GM23338 (cell line): ENCODE data around the gene EXOC3L1. TPM values are rescaled to one million over a fixed set of nuclear protein-coding genes. Genes with fewer than 3 reads are reported as not detected.

Experiments used
- ATAC-seq: fragments of 200-7000 bp; cut with Tn5 transposase; 3 replicates; pipeline ENCODE4 v1.9.1; 2020
- DNase-seq: peaks from one replicate; pipeline ENCODE4 v3.0.0-alpha.2; 2015; ENCODE audit warnings: low spot score
- H2AFZ ChIP-seq: fragments of 200-600 bp; sonication (generic); 2 replicates; pipeline ENCODE4 v1.8.0; 2016; ENCODE audit warnings: antibody characterized with exemption, mild to moderate bottlenecking, moderate library complexity
- H3F3A ChIP-seq: fragments of 200-600 bp; sonication (generic); replicated peaks from 2 replicates; pipeline ENCODE4 v1.8.0; 2017; ENCODE audit warnings: antibody characterized with exemption, mixed run types, low read depth
- H3K27ac ChIP-seq: fragments of 200-600 bp; sonication (generic); 2 replicates; pipeline ENCODE4 v1.6.1; 2016; ENCODE audit warnings: low read depth
- H3K27me3 ChIP-seq: fragments of 200-600 bp; sonication (generic); 2 replicates; pipeline ENCODE4 v1.8.0; 2016; ENCODE audit warnings: mild to moderate bottlenecking, mixed run types, moderate library complexity; ENCODE audit not compliant: insufficient read depth
- H3K36me3 ChIP-seq: fragments of 200-600 bp; sonication (generic); 2 replicates; pipeline ENCODE4 v1.8.0; 2016; ENCODE audit warnings: mild to moderate bottlenecking; ENCODE audit not compliant: insufficient read depth
- H3K4me1 ChIP-seq: fragments of 200-600 bp; sonication (generic); 2 replicates; pipeline ENCODE4 v1.8.0; 2016; ENCODE audit warnings: mild to moderate bottlenecking, moderate library complexity; ENCODE audit not compliant: insufficient read depth
- H3K4me2 ChIP-seq: fragments of 200-600 bp; sonication (generic); 2 replicates; pipeline ENCODE4 v1.7.1; 2017; ENCODE audit warnings: mixed run types
- H3K4me3 ChIP-seq: fragments of 200-600 bp; sonication (generic); 2 replicates; pipeline ENCODE4 v1.6.1; 2016; ENCODE audit warnings: mixed run types
- H3K79me2 ChIP-seq: fragments of 200-600 bp; sonication (generic); replicated peaks from 2 replicates; pipeline ENCODE4 v1.8.0; 2017; ENCODE audit warnings: mild to moderate bottlenecking; ENCODE audit not compliant: insufficient read depth
- H3K9me2 ChIP-seq: fragments of 200-600 bp; sonication (generic); 2 replicates; pipeline ENCODE4 v1.8.0; 2017; ENCODE audit not compliant: insufficient read depth
- H4K20me1 ChIP-seq: fragments of 200-600 bp; sonication (generic); replicated peaks from 2 replicates; pipeline ENCODE4 v1.8.0; 2017; ENCODE audit warnings: mild to moderate bottlenecking; ENCODE audit not compliant: insufficient read depth
- H3K27ac Mint-ChIP-seq: 2 replicates; pipeline ENCODE4 v1.8.0; 2020; ENCODE audit warnings: inconsistent platforms, mild to moderate bottlenecking, moderate library complexity, mixed read lengths
- H3K27me3 Mint-ChIP-seq: 3 replicates; pipeline ENCODE4 v1.8.0; 2022; ENCODE audit warnings: low read depth, mild to moderate bottlenecking, moderate library complexity, mixed read lengths, inconsistent platforms; ENCODE audit not compliant: insufficient read depth, poor library complexity
- H3K36me3 Mint-ChIP-seq: 3 replicates; pipeline ENCODE4 v1.8.0; 2021; ENCODE audit warnings: low read depth, mild to moderate bottlenecking, inconsistent platforms, moderate library complexity, mixed read lengths
- H3K4me1 Mint-ChIP-seq: 3 replicates; pipeline ENCODE4 v1.8.0; 2020; ENCODE audit warnings: mild to moderate bottlenecking, inconsistent platforms, mixed read lengths
- H3K4me3 Mint-ChIP-seq: 3 replicates; pipeline ENCODE4 v1.8.0; 2021; ENCODE audit warnings: moderate library complexity, mild to moderate bottlenecking, inconsistent platforms, mixed read lengths
- H3K9me3 Mint-ChIP-seq: 3 replicates; pipeline ENCODE4 v1.8.0; 2020; ENCODE audit warnings: moderate library complexity, mild to moderate bottlenecking, inconsistent platforms, mixed read lengths
- CREB1 ChIP-seq: fragments of 250-450 bp; sonication (Bioruptor Pico); IDR thresholded peaks from 2 replicates; pipeline ENCODE4 v1.5.0; 2020; ENCODE audit warnings: low read depth, mild to moderate bottlenecking, moderate library complexity
- EZH2phosphoT487 ChIP-seq: fragments of 200-600 bp; sonication (generic); IDR thresholded peaks from one replicate; pipeline ENCODE4 v1.8.1; 2018; ENCODE audit warnings: antibody characterized with exemption; ENCODE audit not compliant: unreplicated experiment
- NANOG ChIP-seq: IDR thresholded peaks from 2 replicates; pipeline ENCODE4 v1.6.1; 2016; ENCODE audit warnings: antibody characterized with exemption, borderline replicate concordance
- POLR2AphosphoS5 ChIP-seq: IDR thresholded peaks from 2 replicates; pipeline ENCODE4 v1.6.1; 2016; ENCODE audit warnings: antibody characterized with exemption, low read depth
- polyA plus RNA-seq: library from polyadenylated mRNA; unstranded; fragments of >200 nt; fragmentation: Nextera tagmentation; extraction: Ambion mirVana; gene quantifications from 2 replicates; pipeline ENCODE4 v1.2.1, GENCODE V29; 2016
- total RNA-seq: library from RNA; depleted of rRNA; stranded (reverse); fragments of >200 nt; shearing (Covaris generic); gene quantifications from 2 replicates; pipeline ENCODE4 v1.2.3, GENCODE V29; 2014
- TF ChIP-seq, protein P1 (sequence below): IDR thresholded peaks from 2 replicates; pipeline ENCODE4 v1.6.1; 2016; ENCODE audit warnings: antibody characterized with exemption
- TF ChIP-seq, protein P2 (sequence below), 2 experiments: fragments of 200-600 bp in 1 of 2; sonication (generic) in 1 of 2; conservative IDR thresholded peaks; 2 replicates each; pipeline versions ENCODE4 v1.5.1 to v1.6.1; 2016 to 2017; ENCODE audit warnings: antibody characterized with exemption in 2 of 2, low read depth in 2 of 2, mild to moderate bottlenecking in 2 of 2, moderate library complexity in 1 of 2
- TF ChIP-seq, protein P3 (sequence below): fragments of 250-450 bp; sonication (Bioruptor Pico); IDR thresholded peaks from 2 replicates; pipeline ENCODE4 v1.5.0; 2020; ENCODE audit warnings: mild to moderate bottlenecking, moderate library complexity

EXOC3L1 gene
- total and polyA plus RNA-seq, 2 experiments from 2014 or later, result 1.1 to 2.3 TPM

DNA sequence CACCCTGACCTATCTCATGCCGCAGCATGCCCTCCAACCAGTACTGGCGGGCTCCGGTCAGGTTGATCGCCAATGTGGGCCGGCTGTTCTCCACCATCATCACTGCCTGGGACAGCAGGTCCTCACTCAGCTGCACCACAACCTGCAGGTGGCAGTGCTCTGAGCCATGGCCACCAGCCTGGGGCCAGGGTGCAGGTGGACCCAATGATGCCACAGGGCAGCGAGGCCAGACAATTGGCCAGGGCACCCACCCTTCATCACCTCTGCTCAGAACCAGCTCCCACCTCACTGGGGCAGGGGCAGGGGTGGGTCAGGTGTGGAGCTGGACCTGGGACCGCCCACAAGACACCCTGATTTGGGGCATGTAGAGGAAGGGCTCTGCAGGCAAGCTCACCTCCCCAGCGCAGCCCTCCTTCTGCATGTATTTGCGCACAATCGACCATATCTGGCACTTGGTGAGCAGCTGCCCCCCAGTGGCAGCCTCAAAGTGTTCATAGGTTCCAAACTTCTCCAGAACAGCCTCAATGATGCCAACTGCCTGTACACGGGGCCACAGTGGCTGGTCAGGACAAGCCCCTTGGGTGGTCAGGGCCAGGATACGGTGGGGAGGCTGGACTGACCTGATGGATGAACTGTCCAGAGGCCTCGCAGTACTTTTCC lies 10.4 kb downstream of the EXOC3L1 start:
- no peak overlapping the region for H3K27ac ChIP-seq
- peaks cover 45% of the 10 kb centered on the region for H3K27me3 Mint-ChIP-seq
- H2AFZ ChIP-seq, result no peak overlapping the region
- peaks cover 17% of the 10 kb centered on the region for H3K4me1 ChIP-seq
- H3K4me3 Mint-ChIP-seq, result 0 out of 3 replicates have a peak overlapping the region, but pooled peaks have one; percentile 70
- H3F3A ChIP-seq, result peaks cover 10% of the 10 kb centered on the region; the same call in 1 of the 2 replicates
- H3K36me3 Mint-ChIP-seq, result peaks cover 3% of the 10 kb centered on the region; the same call in 2 of the 3 replicates
- no peaks in the 10 kb centered on the region for H3K9me2 ChIP-seq
- DNase-seq (no peak), ATAC-seq (no peak; the same call in 2 of the 3 replicates)
- TF ChIP-seq EZH2phosphoT487 (no peak), NANOG (no peak)
- TF ChIP-seq, protein P1, sequence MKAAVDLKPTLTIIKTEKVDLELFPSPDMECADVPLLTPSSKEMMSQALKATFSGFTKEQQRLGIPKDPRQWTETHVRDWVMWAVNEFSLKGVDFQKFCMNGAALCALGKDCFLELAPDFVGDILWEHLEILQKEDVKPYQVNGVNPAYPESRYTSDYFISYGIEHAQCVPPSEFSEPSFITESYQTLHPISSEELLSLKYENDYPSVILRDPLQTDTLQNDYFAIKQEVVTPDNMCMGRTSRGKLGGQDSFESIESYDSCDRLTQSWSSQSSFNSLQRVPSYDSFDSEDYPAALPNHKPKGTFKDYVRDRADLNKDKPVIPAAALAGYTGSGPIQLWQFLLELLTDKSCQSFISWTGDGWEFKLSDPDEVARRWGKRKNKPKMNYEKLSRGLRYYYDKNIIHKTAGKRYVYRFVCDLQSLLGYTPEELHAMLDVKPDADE, result no peak
- TF ChIP-seq, protein P2, sequence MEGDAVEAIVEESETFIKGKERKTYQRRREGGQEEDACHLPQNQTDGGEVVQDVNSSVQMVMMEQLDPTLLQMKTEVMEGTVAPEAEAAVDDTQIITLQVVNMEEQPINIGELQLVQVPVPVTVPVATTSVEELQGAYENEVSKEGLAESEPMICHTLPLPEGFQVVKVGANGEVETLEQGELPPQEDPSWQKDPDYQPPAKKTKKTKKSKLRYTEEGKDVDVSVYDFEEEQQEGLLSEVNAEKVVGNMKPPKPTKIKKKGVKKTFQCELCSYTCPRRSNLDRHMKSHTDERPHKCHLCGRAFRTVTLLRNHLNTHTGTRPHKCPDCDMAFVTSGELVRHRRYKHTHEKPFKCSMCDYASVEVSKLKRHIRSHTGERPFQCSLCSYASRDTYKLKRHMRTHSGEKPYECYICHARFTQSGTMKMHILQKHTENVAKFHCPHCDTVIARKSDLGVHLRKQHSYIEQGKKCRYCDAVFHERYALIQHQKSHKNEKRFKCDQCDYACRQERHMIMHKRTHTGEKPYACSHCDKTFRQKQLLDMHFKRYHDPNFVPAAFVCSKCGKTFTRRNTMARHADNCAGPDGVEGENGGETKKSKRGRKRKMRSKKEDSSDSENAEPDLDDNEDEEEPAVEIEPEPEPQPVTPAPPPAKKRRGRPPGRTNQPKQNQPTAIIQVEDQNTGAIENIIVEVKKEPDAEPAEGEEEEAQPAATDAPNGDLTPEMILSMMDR (conservative IDR thresholded peaks at IDR 0.05; ENCODE audit: low read depth in 2 of 2), result peak; percentile 22 to 62; a peak in 2 of 4 replicates
- peaks cover 10% of the 10 kb centered on the region for H3K79me2 ChIP-seq
- H3K4me1 Mint-ChIP-seq, result peaks cover 12% of the 10 kb centered on the region
- no peak overlapping the region for H3K4me3 ChIP-seq
- peaks cover 4% of the 10 kb centered on the region; the same call in 1 of the 2 replicates for H4K20me1 ChIP-seq
- H3K4me2 ChIP-seq, result no peak overlapping the region
- no peaks in the 10 kb centered on the region for H3K36me3 ChIP-seq
- H3K9me3 Mint-ChIP-seq, result no peaks in the 10 kb centered on the region; the same call in 2 of the 3 replicates
- peaks cover 39% of the 10 kb centered on the region for H3K27me3 ChIP-seq
- no peak overlapping the region for H3K27ac Mint-ChIP-seq

DNA sequence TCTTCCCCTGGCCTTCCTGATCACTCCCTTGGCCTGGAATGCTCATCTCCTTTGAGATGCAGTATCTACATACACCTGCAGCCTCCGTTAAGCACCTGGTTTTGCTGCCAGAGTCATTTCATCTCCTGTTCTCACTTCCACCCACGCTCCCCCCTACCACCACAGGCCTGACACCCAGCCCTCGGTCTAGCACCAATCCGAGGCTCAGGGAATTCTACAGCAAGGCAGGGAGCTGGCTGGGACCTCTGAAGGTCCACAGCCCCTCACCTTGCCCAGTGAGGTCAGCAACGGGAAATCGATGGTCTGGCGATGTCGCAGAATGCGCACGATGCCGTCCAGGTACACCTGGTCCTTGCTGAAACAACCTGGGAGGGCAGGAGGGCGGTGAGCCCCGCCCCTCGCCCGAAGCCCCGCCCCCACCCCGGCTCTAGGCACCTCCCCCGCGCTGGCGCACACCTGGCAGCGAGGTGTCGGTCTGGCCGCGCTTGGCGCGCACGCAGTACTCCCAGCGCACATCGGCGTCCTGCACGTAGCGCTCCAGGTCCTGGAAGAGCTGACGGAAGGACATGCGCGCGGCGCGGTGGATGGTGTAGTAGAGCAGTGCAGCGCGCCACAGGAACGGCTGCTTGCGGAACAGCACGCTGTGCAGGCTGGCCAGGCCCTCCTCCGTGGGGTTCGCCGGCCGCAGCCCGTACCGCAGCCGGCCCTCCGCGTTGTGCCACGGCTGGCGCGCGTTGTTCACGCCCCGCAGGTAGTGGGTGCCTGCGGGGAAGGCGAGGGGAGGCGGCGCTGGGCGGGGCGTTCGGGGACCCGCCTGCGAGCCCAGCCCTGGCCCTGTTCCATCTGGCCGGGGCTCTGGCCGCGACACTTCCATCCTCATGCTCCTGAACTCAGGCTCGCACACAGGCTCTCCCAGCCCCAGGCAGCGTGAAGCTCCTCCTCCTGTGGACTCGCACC lies 11.9 kb downstream of the EXOC3L1 start:
- Mint-ChIP-seq H3K27me3 (peaks cover 54% of the 10 kb centered on the region), H3K36me3 (peaks cover 3% of the 10 kb centered on the region; the same call in 2 of the 3 replicates), H3K4me1 (peaks cover 23% of the 10 kb centered on the region), H3K4me3 (peak overlapping the region; percentile 70), H3K9me3 (no peaks in the 10 kb centered on the region; the same call in 1 of the 3 replicates), H3K27ac (no peak overlapping the region)
- Histone ChIP-seq H2AFZ (peak overlapping the region; percentile 81), H3K27me3 (peaks cover 49% of the 10 kb centered on the region), H4K20me1 (peaks cover 9% of the 10 kb centered on the region), H3K4me1 (peaks cover 24% of the 10 kb centered on the region), H3K4me2 (peak overlapping the region; percentile 84), H3K4me3 (peak overlapping the region; percentile 69), H3F3A (peaks cover 16% of the 10 kb centered on the region; the same call in 1 of the 2 replicates), H3K36me3 (no peaks in the 10 kb centered on the region), H3K27ac (no peak overlapping the region), H3K79me2 (peaks cover 9% of the 10 kb centered on the region), H3K9me2 (no peaks in the 10 kb centered on the region)
- DNase-seq (peak; percentile 98), ATAC-seq (peak; percentile 85)
- TF ChIP-seq, protein P3, sequence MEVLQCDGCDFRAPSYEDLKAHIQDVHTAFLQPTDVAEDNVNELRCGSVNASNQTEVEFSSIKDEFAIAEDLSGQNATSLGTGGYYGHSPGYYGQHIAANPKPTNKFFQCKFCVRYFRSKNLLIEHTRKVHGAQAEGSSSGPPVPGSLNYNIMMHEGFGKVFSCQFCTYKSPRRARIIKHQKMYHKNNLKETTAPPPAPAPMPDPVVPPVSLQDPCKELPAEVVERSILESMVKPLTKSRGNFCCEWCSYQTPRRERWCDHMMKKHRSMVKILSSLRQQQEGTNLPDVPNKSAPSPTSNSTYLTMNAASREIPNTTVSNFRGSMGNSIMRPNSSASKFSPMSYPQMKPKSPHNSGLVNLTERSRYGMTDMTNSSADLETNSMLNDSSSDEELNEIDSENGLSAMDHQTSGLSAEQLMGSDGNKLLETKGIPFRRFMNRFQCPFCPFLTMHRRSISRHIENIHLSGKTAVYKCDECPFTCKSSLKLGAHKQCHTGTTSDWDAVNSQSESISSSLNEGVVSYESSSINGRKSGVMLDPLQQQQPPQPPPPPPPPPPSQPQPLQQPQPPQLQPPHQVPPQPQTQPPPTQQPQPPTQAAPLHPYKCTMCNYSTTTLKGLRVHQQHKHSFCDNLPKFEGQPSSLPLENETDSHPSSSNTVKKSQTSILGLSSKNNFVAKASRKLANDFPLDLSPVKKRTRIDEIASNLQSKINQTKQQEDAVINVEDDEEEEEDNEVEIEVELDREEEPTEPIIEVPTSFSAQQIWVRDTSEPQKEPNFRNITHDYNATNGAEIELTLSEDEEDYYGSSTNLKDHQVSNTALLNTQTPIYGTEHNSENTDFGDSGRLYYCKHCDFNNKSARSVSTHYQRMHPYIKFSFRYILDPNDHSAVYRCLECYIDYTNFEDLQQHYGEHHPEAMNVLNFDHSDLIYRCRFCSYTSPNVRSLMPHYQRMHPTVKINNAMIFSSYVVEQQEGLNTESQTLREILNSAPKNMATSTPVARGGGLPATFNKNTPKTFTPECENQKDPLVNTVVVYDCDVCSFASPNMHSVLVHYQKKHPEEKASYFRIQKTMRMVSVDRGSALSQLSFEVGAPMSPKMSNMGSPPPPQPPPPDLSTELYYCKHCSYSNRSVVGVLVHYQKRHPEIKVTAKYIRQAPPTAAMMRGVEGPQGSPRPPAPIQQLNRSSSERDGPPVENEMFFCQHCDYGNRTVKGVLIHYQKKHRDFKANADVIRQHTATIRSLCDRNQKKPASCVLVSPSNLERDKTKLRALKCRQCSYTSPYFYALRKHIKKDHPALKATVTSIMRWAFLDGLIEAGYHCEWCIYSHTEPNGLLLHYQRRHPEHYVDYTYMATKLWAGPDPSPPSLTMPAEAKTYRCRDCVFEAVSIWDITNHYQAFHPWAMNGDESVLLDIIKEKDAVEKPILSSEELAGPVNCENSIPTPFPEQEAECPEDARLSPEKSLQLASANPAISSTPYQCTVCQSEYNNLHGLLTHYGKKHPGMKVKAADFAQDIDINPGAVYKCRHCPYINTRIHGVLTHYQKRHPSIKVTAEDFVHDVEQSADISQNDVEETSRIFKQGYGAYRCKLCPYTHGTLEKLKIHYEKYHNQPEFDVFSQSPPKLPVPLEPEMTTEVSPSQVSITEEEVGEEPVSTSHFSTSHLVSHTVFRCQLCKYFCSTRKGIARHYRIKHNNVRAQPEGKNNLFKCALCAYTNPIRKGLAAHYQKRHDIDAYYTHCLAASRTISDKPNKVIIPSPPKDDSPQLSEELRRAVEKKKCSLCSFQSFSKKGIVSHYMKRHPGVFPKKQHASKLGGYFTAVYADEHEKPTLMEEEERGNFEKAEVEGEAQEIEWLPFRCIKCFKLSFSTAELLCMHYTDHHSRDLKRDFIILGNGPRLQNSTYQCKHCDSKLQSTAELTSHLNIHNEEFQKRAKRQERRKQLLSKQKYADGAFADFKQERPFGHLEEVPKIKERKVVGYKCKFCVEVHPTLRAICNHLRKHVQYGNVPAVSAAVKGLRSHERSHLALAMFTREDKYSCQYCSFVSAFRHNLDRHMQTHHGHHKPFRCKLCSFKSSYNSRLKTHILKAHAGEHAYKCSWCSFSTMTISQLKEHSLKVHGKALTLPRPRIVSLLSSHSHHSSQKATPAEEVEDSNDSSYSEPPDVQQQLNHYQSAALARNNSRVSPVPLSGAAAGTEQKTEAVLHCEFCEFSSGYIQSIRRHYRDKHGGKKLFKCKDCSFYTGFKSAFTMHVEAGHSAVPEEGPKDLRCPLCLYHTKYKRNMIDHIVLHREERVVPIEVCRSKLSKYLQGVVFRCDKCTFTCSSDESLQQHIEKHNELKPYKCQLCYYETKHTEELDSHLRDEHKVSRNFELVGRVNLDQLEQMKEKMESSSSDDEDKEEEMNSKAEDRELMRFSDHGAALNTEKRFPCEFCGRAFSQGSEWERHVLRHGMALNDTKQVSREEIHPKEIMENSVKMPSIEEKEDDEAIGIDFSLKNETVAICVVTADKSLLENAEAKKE (CRISPR knock-in tag), result no peak
- peak; percentile 75 for TF ChIP-seq CREB1 (CRISPR knock-in tag)
- TF ChIP-seq POLR2AphosphoS5, result peak; percentile 90
